CD4-positive, alpha-beta T cell (primary cell): ENCODE measurements around the gene TNIP3. TPM values are rescaled to one million over a fixed set of nuclear protein-coding genes. Genes with fewer than 3 reads are reported as not detected.

Experiments
- ATAC-seq: fragments of 200-7000 bp; cut with Tn5 transposase; one replicate; pipeline ENCODE4 v1.10.0; 2022; ENCODE audit warnings: mild to moderate bottlenecking; ENCODE audit not compliant: poor library complexity
- CTCF ChIA-PET: fragments of 350-600 bp; sonication (Branson Sonifier 250); formaldehyde crosslinking; loops from one replicate; lab custom pipeline; 2021; ENCODE audit warnings: antibody characterized with exemption, inconsistent platforms; lab: Charles Lee
- POLR2A ChIA-PET: fragments of 350-600 bp; sonication (Branson Sonifier 250); formaldehyde crosslinking; loops from one replicate; lab custom pipeline; 2021; ENCODE audit warnings: antibody characterized with exemption, inconsistent platforms; lab: Charles Lee
- DNase-seq, 14 experiments: peaks; one replicate each; pipeline ENCODE4 v3.0.0-alpha.2; 2013 to 2020; ENCODE audit warnings: mixed read lengths in 2 of 14
- H3K27ac ChIP-seq, 2 donors: one replicate each; pipeline versions ENCODE4 v1.5.1 to v1.7.0; 2013; ENCODE audit warnings: low read length in 2 of 2, low read depth in 1 of 2, mild to moderate bottlenecking in 1 of 2
- H3K27me3 ChIP-seq, 2 experiments: 1 replicate in 1 of 2; 2 replicates in 1 of 2; pipeline versions ENCODE4 v1.6.1 to v1.7.0; 2013; ENCODE audit warnings: low read length in 2 of 2, control low read depth in 1 of 2, mild to moderate bottlenecking in 1 of 2, moderate library complexity in 1 of 2; ENCODE audit not compliant: insufficient read depth in 2 of 2, control insufficient read depth in 1 of 2
- H3K36me3 ChIP-seq: one replicate; pipeline ENCODE4 v1.6.1; 2013; ENCODE audit warnings: low read length, control low read depth; ENCODE audit not compliant: insufficient read depth
- H3K4me1 ChIP-seq: one replicate; pipeline ENCODE4 v1.6.1; 2013; ENCODE audit warnings: low read length, control low read depth; ENCODE audit not compliant: insufficient read depth
- H3K4me3 ChIP-seq: one replicate; pipeline ENCODE4 v1.5.1; 2013; ENCODE audit warnings: mild to moderate bottlenecking, low read length, moderate library complexity
- H3K9me3 ChIP-seq, 2 experiments: 1 replicate in 1 of 2; 2 replicates in 1 of 2; pipeline versions ENCODE4 v1.6.1 to v1.7.0; 2013; ENCODE audit warnings: low read length in 2 of 2, mild to moderate bottlenecking in 2 of 2, control low read depth in 1 of 2, moderate library complexity in 1 of 2; ENCODE audit not compliant: control insufficient read depth in 1 of 2, insufficient read depth in 1 of 2
- H3K27ac Mint-ChIP-seq: one replicate; pipeline ENCODE4 v1.8.0; 2020; ENCODE audit warnings: mixed read lengths
- H3K27me3 Mint-ChIP-seq: one replicate; pipeline ENCODE4 v1.8.0; 2021; ENCODE audit warnings: mixed read lengths
- H3K36me3 Mint-ChIP-seq: one replicate; pipeline ENCODE4 v1.8.0; 2021; ENCODE audit warnings: low read depth, mixed read lengths
- H3K4me1 Mint-ChIP-seq: one replicate; pipeline ENCODE4 v1.8.0; 2021; ENCODE audit warnings: low read depth, mixed read lengths
- H3K4me3 Mint-ChIP-seq: one replicate; pipeline ENCODE4 v1.8.0; 2020; ENCODE audit warnings: mild to moderate bottlenecking, mixed read lengths
- H3K9me3 Mint-ChIP-seq: one replicate; pipeline ENCODE4 v1.8.0; 2020; ENCODE audit warnings: mixed read lengths
- intact Hi-C, 2 experiments: fragments of 100-400 bp; cut with DNase I in 1 of 2; cut with micrococcal nuclease in 1 of 2; formaldehyde crosslinking; loops; one replicate each; pipeline versions ENCODE4 v1.15.1 to v1.9.0; 2023 to 2025; cut with DNase I, micrococcal nuclease
- total RNA-seq, 174 experiments: library from RNA in 2 of 174; stranded (reverse) in 2 of 174; gene quantifications; one replicate each; pipeline ENCODE4 v1.2.3 and lab custom pipeline; 2021 to 2026
- TF ChIP-seq, protein P1 (sequence below): fragments of 200-600 bp; IDR thresholded peaks from one replicate; pipeline ENCODE4 v1.8.0; 2022; ENCODE audit warnings: antibody characterized with exemption, mild to moderate bottlenecking

Gene TNIP3
- total RNA-seq, 2 experiments from 2014 or later = 0.39 to 0.66 TPM

DNA sequence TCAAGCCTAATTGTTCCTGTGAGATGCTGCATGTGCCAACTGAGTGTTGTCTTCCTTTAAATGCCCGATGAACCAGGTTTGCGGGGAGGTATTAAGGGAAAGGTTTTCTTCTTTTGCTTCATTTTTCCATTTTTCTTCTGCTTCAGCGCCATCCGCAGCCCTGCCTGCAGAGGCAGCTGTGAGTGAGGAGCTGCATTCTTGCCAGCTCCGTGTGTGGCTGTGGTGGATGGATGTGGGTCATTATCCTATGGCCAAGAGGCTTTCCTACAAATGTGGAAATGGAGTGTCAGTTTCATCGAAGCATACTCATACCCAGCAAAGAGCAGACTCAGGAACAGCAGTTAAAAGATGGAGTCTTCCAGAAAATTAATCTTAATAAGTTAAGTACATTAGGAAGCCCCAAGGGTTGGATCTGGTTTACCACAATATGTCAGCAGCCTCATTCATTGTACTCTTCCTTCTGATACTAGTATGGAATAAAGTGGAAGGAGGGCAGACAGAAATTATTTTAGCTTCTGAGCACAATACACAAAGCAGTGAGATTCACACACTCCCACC is 37.6 kb downstream of the TNIP3 start:
- DNase-seq (no peak), ATAC-seq (no peak)
- peaks cover 6% of the 10 kb centered on the region for H3K4me1 ChIP-seq
- TF ChIP-seq, protein P1, sequence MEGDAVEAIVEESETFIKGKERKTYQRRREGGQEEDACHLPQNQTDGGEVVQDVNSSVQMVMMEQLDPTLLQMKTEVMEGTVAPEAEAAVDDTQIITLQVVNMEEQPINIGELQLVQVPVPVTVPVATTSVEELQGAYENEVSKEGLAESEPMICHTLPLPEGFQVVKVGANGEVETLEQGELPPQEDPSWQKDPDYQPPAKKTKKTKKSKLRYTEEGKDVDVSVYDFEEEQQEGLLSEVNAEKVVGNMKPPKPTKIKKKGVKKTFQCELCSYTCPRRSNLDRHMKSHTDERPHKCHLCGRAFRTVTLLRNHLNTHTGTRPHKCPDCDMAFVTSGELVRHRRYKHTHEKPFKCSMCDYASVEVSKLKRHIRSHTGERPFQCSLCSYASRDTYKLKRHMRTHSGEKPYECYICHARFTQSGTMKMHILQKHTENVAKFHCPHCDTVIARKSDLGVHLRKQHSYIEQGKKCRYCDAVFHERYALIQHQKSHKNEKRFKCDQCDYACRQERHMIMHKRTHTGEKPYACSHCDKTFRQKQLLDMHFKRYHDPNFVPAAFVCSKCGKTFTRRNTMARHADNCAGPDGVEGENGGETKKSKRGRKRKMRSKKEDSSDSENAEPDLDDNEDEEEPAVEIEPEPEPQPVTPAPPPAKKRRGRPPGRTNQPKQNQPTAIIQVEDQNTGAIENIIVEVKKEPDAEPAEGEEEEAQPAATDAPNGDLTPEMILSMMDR = no peak
- H3K27me3 ChIP-seq = no peaks in the 10 kb centered on the region
- CTCF ChIA-PET = no interaction called here
- intact Hi-C loops = no loop called here
- POLR2A ChIA-PET = interaction anchor here (0.5 kb wide), 1 partner anchor 240 kb away, joined by 3 read pairs; no protein-coding TSS in a partner anchor
- Mint-ChIP-seq H3K36me3 (no peaks in the 10 kb centered on the region), H3K4me1 (peaks cover 29% of the 10 kb centered on the region), H3K27ac (no peak overlapping the region), H3K27me3 (no peaks in the 10 kb centered on the region), H3K4me3 (no peak overlapping the region), H3K9me3 (no peaks in the 10 kb centered on the region)
- H3K4me3 ChIP-seq = no peak overlapping the region
- no peak overlapping the region for H3K27ac ChIP-seq
- H3K36me3 ChIP-seq = no peaks in the 10 kb centered on the region
- H3K9me3 ChIP-seq = no peaks in the 10 kb centered on the region

- Mint-ChIP-seq H3K9me3 (no peaks in the 10 kb centered on the region), H3K4me1 (peaks cover 28% of the 10 kb centered on the region), H3K27ac (no peak overlapping the region), H3K4me3 (no peak overlapping the region), H3K27me3 (no peaks in the 10 kb centered on the region), H3K36me3 (no peaks in the 10 kb centered on the region)
- no peaks in the 10 kb centered on the region for H3K9me3 ChIP-seq
- H3K36me3 ChIP-seq = no peaks in the 10 kb centered on the region
- no peaks in the 10 kb centered on the region for H3K27me3 ChIP-seq
- ATAC-seq (no peak), DNase-seq (no peak)
- intact Hi-C loops = no loop called here
- POLR2A ChIA-PET = no interaction called here
- no peak overlapping the region for H3K27ac ChIP-seq
- TF ChIP-seq, protein P1 = no peak
- peaks cover 6% of the 10 kb centered on the region for H3K4me1 ChIP-seq
- no peak overlapping the region for H3K4me3 ChIP-seq
- CTCF ChIA-PET = no interaction called here
These were observed 38.6 kb downstream of the TNIP3 start for GRCh38 chr4:121125498-121125885.

GRCh38 chr4:121122661-121123060 is 41.5 kb downstream of the TNIP3 start:
- Mint-ChIP-seq H3K27ac (no peak overlapping the region), H3K4me1 (peaks cover 31% of the 10 kb centered on the region)
- CTCF ChIA-PET = no interaction called here

More at GRCh38 chr4:121122661-121123060, 41.5 kb downstream of the TNIP3 start:
- H3K9me3 Mint-ChIP-seq = no peaks in the 10 kb centered on the region
- POLR2A ChIA-PET = interaction anchor here (0.9 kb wide), 1 partner anchor 28 kb away, joined by 4 read pairs; no protein-coding TSS in a partner anchor
- H3K4me3 Mint-ChIP-seq = no peak overlapping the region
- TF ChIP-seq, protein P1 = no peak
- Histone ChIP-seq H3K4me3 (no peak overlapping the region), H3K9me3 (no peaks in the 10 kb centered on the region), H3K27me3 (no peaks in the 10 kb centered on the region), H3K4me1 (peaks cover 7% of the 10 kb centered on the region), H3K36me3 (no peaks in the 10 kb centered on the region), H3K27ac (no peak overlapping the region)
- H3K36me3 Mint-ChIP-seq = no peaks in the 10 kb centered on the region
- no peak for ATAC-seq
- no peaks in the 10 kb centered on the region for H3K27me3 Mint-ChIP-seq
- no peak for DNase-seq
- intact Hi-C loops = no loop called here
